ENCODE measurements around the gene SPAG9. TPM values are rescaled to one million over a fixed set of nuclear protein-coding genes. Genes with fewer than 3 reads are reported as not detected.
A peak's percentile ranks its signal among the peaks of the same experiment; 100 is the strongest.
"Not testable (repeated sequence)": the region's sequence is repeated elsewhere in the genome, so short reads cannot be mapped to it uniquely, and the experiment has no call there.

Gene SPAG9
- total RNA-seq, 1 experiment from 2014 or later, result 144 TPM

GRCh38 chr17:51085150-51085805, 35.4 kb downstream of the SPAG9 start:
- ATAC-seq (peak; percentile 13; the same call in 1 of the 2 replicates), DNase-seq (ENCODE audit: low read depth, low spot score) (peak; percentile 12)
- H3K4me1 ChIP-seq (ENCODE audit: control insufficient read depth, insufficient read depth, low read length), result peaks cover 8% of the 10 kb centered on the region
- in situ Hi-C loops (cut with HindIII; ENCODE audit: low pct_unique_long_range_greater_than_20kb, low sequenced_read_pairs), result no loop called here
- POLR2A ChIA-PET, result no interaction called here
- H3K4me3 ChIP-seq (ENCODE audit: low read depth in 2 of 2, low read length in 2 of 2), result no peak overlapping the region; a peak in 1 of 4 replicates
- H3K27me3 ChIP-seq (ENCODE audit: control insufficient read depth, insufficient read depth, low read length), result no peaks in the 10 kb centered on the region
- TF ChIP-seq CTCF (IDR thresholded peaks at IDR 0.05) (no peak), TCF7L2 (IDR thresholded peaks at IDR 0.05; ENCODE audit: low read depth, low read length) (no peak), POLR2AphosphoS5 (IDR thresholded peaks at IDR 0.05; ENCODE audit: low read depth, low read length) (no peak), REST (IDR thresholded peaks at IDR 0.05; ENCODE audit: insufficient read depth in 1 of 2, low read depth in 2 of 2, low read length in 1 of 2) (no peak), SIN3A (IDR thresholded peaks at IDR 0.05; ENCODE audit: borderline replicate concordance, insufficient read depth, low read depth, low read length) (no peak)
- no TSS peak for BruUV-seq (replicated peaks)
- H3K9me3 ChIP-seq (ENCODE audit: control insufficient read depth, insufficient read depth, low read depth, low read length), result no peaks in the 10 kb centered on the region
- 0 out of 2 replicates have a peak overlapping the region, but pooled peaks have one; percentile 3 for H3K27ac ChIP-seq (ENCODE audit: low read length)
- H3K36me3 ChIP-seq (ENCODE audit: control insufficient read depth, insufficient read depth, low read length), result no peaks in the 10 kb centered on the region
- CTCF ChIA-PET, result no interaction called here
- intact Hi-C loops (cut with micrococcal nuclease; ENCODE audit: unreplicated experiment), result no loop called here

GRCh38 chr17:51083981-51084380, 36.7 kb downstream of the SPAG9 start:
- DNase-seq (ENCODE audit: low read depth, low spot score) (no peak), ATAC-seq (no peak)
- no peaks in the 10 kb centered on the region for H3K27me3 ChIP-seq (ENCODE audit: control insufficient read depth, insufficient read depth, low read length)
- H3K4me1 ChIP-seq (ENCODE audit: control insufficient read depth, insufficient read depth, low read length), result peaks cover 8% of the 10 kb centered on the region
- CTCF ChIA-PET, result no interaction called here
- POLR2A ChIA-PET, result interaction anchor here (0.6 kb wide), 1 partner anchor 18 kb away, joined by 14 read pairs; no protein-coding TSS in a partner anchor
- in situ Hi-C loops (cut with HindIII; ENCODE audit: low pct_unique_long_range_greater_than_20kb, low sequenced_read_pairs), result no loop called here
- TF ChIP-seq TCF7L2 (IDR thresholded peaks at IDR 0.05; ENCODE audit: low read depth, low read length), result no peak
- no peak for TF ChIP-seq POLR2AphosphoS5 (IDR thresholded peaks at IDR 0.05; ENCODE audit: low read depth, low read length)
- TF ChIP-seq REST (IDR thresholded peaks at IDR 0.05; ENCODE audit: insufficient read depth in 1 of 2, low read depth in 2 of 2, low read length in 1 of 2), result no peak
- no peak for TF ChIP-seq CTCF (IDR thresholded peaks at IDR 0.05)
- TF ChIP-seq SIN3A (IDR thresholded peaks at IDR 0.05; ENCODE audit: borderline replicate concordance, insufficient read depth, low read depth, low read length), result no peak
- no peaks in the 10 kb centered on the region for H3K9me3 ChIP-seq (ENCODE audit: control insufficient read depth, insufficient read depth, low read depth, low read length)
- peaks cover 6% of the 10 kb centered on the region for H3K36me3 ChIP-seq (ENCODE audit: control insufficient read depth, insufficient read depth, low read length)
- BruUV-seq (replicated peaks), result no TSS peak
- intact Hi-C loops (cut with micrococcal nuclease; ENCODE audit: unreplicated experiment), result no loop called here
- no peak overlapping the region for H3K4me3 ChIP-seq (ENCODE audit: low read depth in 2 of 2, low read length in 2 of 2)
- H3K27ac ChIP-seq (ENCODE audit: low read length), result no peak overlapping the region

GRCh38 chr17:51083364-51083763, 37.3 kb downstream of the SPAG9 start:
- in situ Hi-C loops (cut with HindIII; ENCODE audit: low pct_unique_long_range_greater_than_20kb, low sequenced_read_pairs); DNase-seq (ENCODE audit: low read depth, low spot score); H3K27ac ChIP-seq (ENCODE audit: low read length): not testable (repeated sequence)

More at GRCh38 chr17:51083364-51083763, 37.3 kb downstream of the SPAG9 start:
- H3K9me3 ChIP-seq (ENCODE audit: control insufficient read depth, insufficient read depth, low read depth, low read length); H3K27me3 ChIP-seq (ENCODE audit: control insufficient read depth, insufficient read depth, low read length); CTCF ChIA-PET; H3K4me1 ChIP-seq (ENCODE audit: control insufficient read depth, insufficient read depth, low read length); H3K4me3 ChIP-seq (ENCODE audit: low read depth in 2 of 2, low read length in 2 of 2); intact Hi-C loops (cut with micrococcal nuclease; ENCODE audit: unreplicated experiment); BruUV-seq (replicated peaks); ATAC-seq: not testable (repeated sequence)
- POLR2A ChIA-PET, result interaction anchor here (0.6 kb wide), 1 partner anchor 19 kb away, joined by 14 read pairs; no protein-coding TSS in a partner anchor
- peaks cover 12% of the 10 kb centered on the region for H3K36me3 ChIP-seq (ENCODE audit: control insufficient read depth, insufficient read depth, low read length)

Data from Panc1 (cell line).